ENCODE measurements around the gene CSTF2. TPM values are rescaled to one million over a fixed set of nuclear protein-coding genes. Genes with fewer than 3 reads are reported as not detected.

CSTF2 gene
- total and polyA plus RNA-seq, 9 of the 15 experiments (the other 6 are each of a cell fraction or from before 2014, with no cell fraction given) = 11.6 to 57.9 (median 46.4) TPM

DNA sequence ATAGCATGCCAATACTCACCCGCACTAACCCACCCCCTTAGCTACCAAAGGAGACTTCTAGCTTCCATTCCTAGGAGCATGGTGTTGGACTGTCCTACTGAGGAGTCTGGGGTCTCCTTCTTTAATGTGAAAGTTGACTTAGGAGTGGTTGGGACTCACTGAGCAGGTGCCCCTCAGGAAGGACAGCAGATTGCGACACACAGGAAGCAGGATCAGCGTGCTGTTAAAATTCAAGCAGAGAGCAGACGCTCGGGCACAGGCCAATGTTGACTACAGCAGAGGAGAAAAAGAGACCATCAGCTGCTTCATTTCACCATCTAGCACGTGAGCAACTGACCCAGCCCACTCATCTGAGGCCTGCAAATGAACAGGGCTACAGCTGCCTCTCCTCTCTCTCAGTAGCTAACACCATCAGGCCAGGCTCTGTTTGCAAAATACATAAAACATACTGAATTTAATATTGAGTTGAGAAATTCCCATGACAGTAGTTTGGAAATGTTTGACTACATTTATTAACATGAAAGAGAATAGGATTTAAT, 43.2 kb downstream of the CSTF2 start:
- Histone ChIP-seq H3K27me3 (ENCODE audit: control insufficient read depth in 2 of 2, insufficient read depth in 2 of 2, low read length in 2 of 2) (peaks cover 0 to 9% of the 10 kb centered on the region in 2 experiments; a peak in 3 of 5 replicates), H3K4me3 (no peak overlapping the region), H3K9me3 (replicated peaks; ENCODE audit: control insufficient read depth, insufficient read depth, low read depth, low read length) (no peaks in the 10 kb centered on the region), H3K27ac (ENCODE audit: extremely low read depth, low read depth, low read length) (no peak overlapping the region), H2AFZ (ENCODE audit: low read depth, low read length) (no peak overlapping the region), H3K79me2 (ENCODE audit: control insufficient read depth, insufficient read depth, low read length) (no peaks in the 10 kb centered on the region), H3K4me2 (ENCODE audit: insufficient read depth, low read length) (no peak overlapping the region), H3K4me1 (replicated peaks in 1 of 2; ENCODE audit: control insufficient read depth in 2 of 2, insufficient read depth in 2 of 2, low read length in 2 of 2) (no peaks in the 10 kb centered on the region), H4K20me1 (replicated peaks; ENCODE audit: control insufficient read depth, insufficient read depth, low read length) (no peaks in the 10 kb centered on the region), H3K36me3 (ENCODE audit: control insufficient read depth, insufficient read depth, low read length) (no peaks in the 10 kb centered on the region), H3K9ac (ENCODE audit: insufficient read depth in 1 of 2, low read depth in 2 of 2, low read length in 2 of 2) (no peak overlapping the region), H3K9me1 (ENCODE audit: control insufficient read depth, insufficient read depth, low read length) (no peaks in the 10 kb centered on the region)
- POLR2A ChIA-PET = no interaction called here
- WGBS (ENCODE audit: insufficient coverage, low coverage, missing lambda C conversion rate) = 1% methylated on average over 6 of the region's 6 CpGs
- in situ Hi-C loops (cut with MboI) (no loop called here), intact Hi-C loops (cut with micrococcal nuclease) (no loop called here)
- no TSS peak for BruUV-seq (replicated peaks)
- CTCF ChIA-PET (ENCODE audit: low intra/inter-chr PET ratio) = no interaction called here
- DNase-seq (ENCODE audit: extremely low read depth in 1 of 4, low spot score in 3 of 4) (no peak), FAIRE-seq (no peak), ATAC-seq (no peak)
- TF ChIP-seq SMAD4 (CRISPR knock-in tag; conservative IDR thresholded peaks at IDR 0.05) (no peak), FOXK1 (CRISPR knock-in tag; IDR thresholded peaks at IDR 0.05; ENCODE audit: borderline replicate concordance) (no peak), SREBF2 (CRISPR knock-in tag; IDR thresholded peaks at IDR 0.05) (no peak), SETDB1 (IDR thresholded peaks at IDR 0.05; ENCODE audit: low read length) (no peak), CAMTA2 (CRISPR knock-in tag; conservative IDR thresholded peaks at IDR 0.05) (no peak), POLR2H (tag; IDR thresholded peaks at IDR 0.05; ENCODE audit: low read depth) (no peak), PHB2 (IDR thresholded peaks at IDR 0.05; ENCODE audit: low read depth) (no peak), MTA3 (IDR thresholded peaks at IDR 0.05; ENCODE audit: borderline replicate concordance) (no peak), MXI1 (IDR thresholded peaks at IDR 0.05; ENCODE audit: low read depth, low read length) (no peak), BCOR (IDR thresholded peaks at IDR 0.05) (no peak), MEF2D (tag; conservative IDR thresholded peaks at IDR 0.05; ENCODE audit: low read depth) (no peak)
- TF ChIP-seq, protein P1, sequence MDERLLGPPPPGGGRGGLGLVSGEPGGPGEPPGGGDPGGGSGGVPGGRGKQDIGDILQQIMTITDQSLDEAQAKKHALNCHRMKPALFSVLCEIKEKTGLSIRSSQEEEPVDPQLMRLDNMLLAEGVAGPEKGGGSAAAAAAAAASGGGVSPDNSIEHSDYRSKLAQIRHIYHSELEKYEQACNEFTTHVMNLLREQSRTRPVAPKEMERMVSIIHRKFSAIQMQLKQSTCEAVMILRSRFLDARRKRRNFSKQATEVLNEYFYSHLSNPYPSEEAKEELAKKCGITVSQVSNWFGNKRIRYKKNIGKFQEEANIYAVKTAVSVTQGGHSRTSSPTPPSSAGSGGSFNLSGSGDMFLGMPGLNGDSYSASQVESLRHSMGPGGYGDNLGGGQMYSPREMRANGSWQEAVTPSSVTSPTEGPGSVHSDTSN (CRISPR knock-in tag; IDR thresholded peaks at IDR 0.05; ENCODE audit: low read depth) = no peak
- TF ChIP-seq, protein P1 (tag; conservative IDR thresholded peaks at IDR 0.05; ENCODE audit: low read depth) = no peak
